Smooth muscle cell (in vitro differentiated cells): ENCODE measurements around the gene FAM117B. TPM values are rescaled to one million over a fixed set of nuclear protein-coding genes. Genes with fewer than 3 reads are reported as not detected.

ENCODE experiments used
- DNase-seq: peaks from one replicate; lab custom pipeline; 2025; ENCODE audit not compliant: unreplicated experiment; lab: John Stamatoyannopoulos, UW
- H2AFZ ChIP-seq: fragments of 200-600 bp; sonication (generic); 2 replicates; pipeline ENCODE4 v1.6.0; 2016; ENCODE audit warnings: antibody characterized with exemption, low read depth, mild to moderate bottlenecking
- H3F3A ChIP-seq: fragments of 200-600 bp; sonication (generic); 2 replicates; pipeline ENCODE4 v1.6.0; 2017; ENCODE audit warnings: antibody characterized with exemption, low read depth
- H3K27ac ChIP-seq: fragments of 200-600 bp; sonication (generic); 2 replicates; pipeline ENCODE4 v1.5.1; 2016; ENCODE audit warnings: low read depth, mild to moderate bottlenecking
- H3K27me3 ChIP-seq: fragments of 200-600 bp; sonication (generic); 2 replicates; pipeline ENCODE4 v1.6.1; 2016; ENCODE audit warnings: low read depth, mild to moderate bottlenecking
- H3K36me3 ChIP-seq: fragments of 200-600 bp; sonication (generic); 2 replicates; pipeline ENCODE4 v1.5.1; 2016; ENCODE audit warnings: low read depth
- H3K4me1 ChIP-seq: fragments of 200-600 bp; sonication (generic); 2 replicates; pipeline ENCODE4 v1.5.1; 2016; ENCODE audit warnings: low read depth
- H3K4me2 ChIP-seq: fragments of 200-600 bp; sonication (generic); 2 replicates; pipeline ENCODE4 v1.6.0; 2016; ENCODE audit warnings: mild to moderate bottlenecking
- H3K4me3 ChIP-seq: fragments of 200-600 bp; sonication (generic); 2 replicates; pipeline ENCODE4 v1.5.1; 2016; ENCODE audit warnings: mild to moderate bottlenecking
- H3K79me2 ChIP-seq: fragments of 200-600 bp; sonication (generic); 2 replicates; pipeline ENCODE4 v1.6.0; 2016; ENCODE audit warnings: low read depth, mild to moderate bottlenecking
- H3K9ac ChIP-seq: fragments of 200-600 bp; sonication (generic); 2 replicates; pipeline ENCODE4 v1.6.0; 2016; ENCODE audit warnings: low read depth
- H3K9me3 ChIP-seq: fragments of 200-600 bp; sonication (generic); replicated peaks from 2 replicates; pipeline ENCODE4 v1.5.1; 2016; ENCODE audit warnings: low read depth
- H4K20me1 ChIP-seq: fragments of 200-600 bp; sonication (generic); 2 replicates; pipeline ENCODE4 v1.6.0; 2016; ENCODE audit warnings: low read depth
- CTCF ChIP-seq: fragments of 200-600 bp; sonication (generic); IDR thresholded peaks from 2 replicates; pipeline ENCODE4 v1.5.1; 2017; ENCODE audit warnings: borderline replicate concordance, mild to moderate bottlenecking, antibody characterized with exemption; ENCODE audit not compliant: insufficient read depth, poor library complexity, severe bottlenecking
- WGBS: methylation state at CpG from one replicate; pipeline ENCODE4 v1.1.7; 2016; ENCODE audit warnings: low lambda C conversion rate; 5-methylcytosine and 5-hydroxymethylcytosine counted together
- polyA plus RNA-seq: library from polyadenylated mRNA; unstranded; fragments of >200 nt; fragmentation: Nextera tagmentation; extraction: Ambion mirVana; gene quantifications from 2 replicates; pipeline ENCODE4 v1.2.1, GENCODE V29; 2016
- total RNA-seq: library from RNA; depleted of rRNA; stranded (reverse); fragments of >200 nt; gene quantifications from 2 replicates; pipeline ENCODE4 v1.2.3, GENCODE V29; 2014

FAM117B gene
- total and polyA plus RNA-seq, 2 experiments from 2014 or later = 5.4 to 11.1 TPM

- H3K36me3 ChIP-seq = no peaks in the 10 kb centered on the region
- peaks cover 51% of the 10 kb centered on the region for H4K20me1 ChIP-seq
- H2AFZ ChIP-seq = no peak overlapping the region
- H3K27me3 ChIP-seq = no peaks in the 10 kb centered on the region
- 86% methylated on average over 4 of the region's 4 CpGs for WGBS
- DNase-seq = no peak
- no peaks in the 10 kb centered on the region for H3K9me3 ChIP-seq
- no peaks in the 10 kb centered on the region for H3F3A ChIP-seq
- TF ChIP-seq CTCF = no peak
- no peak overlapping the region for H3K4me3 ChIP-seq
- peaks cover 4% of the 10 kb centered on the region for H3K4me1 ChIP-seq
- H3K4me2 ChIP-seq = no peak overlapping the region
- H3K27ac ChIP-seq = no peak overlapping the region
- H3K79me2 ChIP-seq = peaks cover 63% of the 10 kb centered on the region
- H3K9ac ChIP-seq = no peak overlapping the region
Measured at GRCh38 chr2:202653890-202654289, 19.1 kb downstream of the FAM117B start.

- H3F3A ChIP-seq = no peaks in the 10 kb centered on the region
- H3K27ac ChIP-seq = no peak overlapping the region
- H3K9me3 ChIP-seq = no peaks in the 10 kb centered on the region
- DNase-seq = no peak
- no peaks in the 10 kb centered on the region for H3K27me3 ChIP-seq
- no peak for TF ChIP-seq CTCF
- H3K4me3 ChIP-seq = no peak overlapping the region
- H3K9ac ChIP-seq = no peak overlapping the region
- H3K36me3 ChIP-seq = no peaks in the 10 kb centered on the region
- peaks cover 39% of the 10 kb centered on the region for H4K20me1 ChIP-seq
- peaks cover 4% of the 10 kb centered on the region for H3K4me1 ChIP-seq
- H3K4me2 ChIP-seq = no peak overlapping the region
- H2AFZ ChIP-seq = no peak overlapping the region
- peaks cover 57% of the 10 kb centered on the region for H3K79me2 ChIP-seq
Measured at GRCh38 chr2:202657876-202658275, 23.1 kb downstream of the FAM117B start.

GRCh38 chr2:202660796-202661195, 26.0 kb downstream of the FAM117B start:
- Histone ChIP-seq H3F3A (no peaks in the 10 kb centered on the region), H3K27ac (no peak overlapping the region), H2AFZ (no peak overlapping the region), H3K4me2 (no peak overlapping the region), H3K4me1 (no peaks in the 10 kb centered on the region), H4K20me1 (peaks cover 38% of the 10 kb centered on the region), H3K9ac (no peak overlapping the region), H3K4me3 (no peak overlapping the region), H3K79me2 (peaks cover 48% of the 10 kb centered on the region), H3K9me3 (no peaks in the 10 kb centered on the region), H3K27me3 (no peaks in the 10 kb centered on the region), H3K36me3 (no peaks in the 10 kb centered on the region)
- TF ChIP-seq CTCF = no peak
- 92% methylated on average over 2 of the region's 2 CpGs for WGBS
- no peak for DNase-seq

GRCh38 chr2:202669841-202670240, 35.1 kb downstream of the FAM117B start:
- Histone ChIP-seq H2AFZ (no peak overlapping the region), H3F3A (no peaks in the 10 kb centered on the region), H3K9me3 (no peaks in the 10 kb centered on the region), H3K4me1 (no peaks in the 10 kb centered on the region), H3K9ac (no peak overlapping the region), H4K20me1 (peaks cover 26% of the 10 kb centered on the region), H3K36me3 (no peaks in the 10 kb centered on the region), H3K27ac (peak overlapping the region; percentile 3), H3K4me3 (no peak overlapping the region), H3K27me3 (no peaks in the 10 kb centered on the region), H3K4me2 (no peak overlapping the region), H3K79me2 (peaks cover 44% of the 10 kb centered on the region)
- TF ChIP-seq CTCF = no peak
- DNase-seq = no peak
- WGBS = 44% methylated on average over 1 of the region's 1 CpG
